ENCODE measurements around the gene EPB41.
"Not testable (repeated sequence)": the region's sequence is repeated elsewhere in the genome, so short reads cannot be mapped to it uniquely, and the experiment has no call there.

The EPB41 gene

GRCh38 chr1:28914228-28915030 is at the start of gene EPB41:
EPB41 (plus strand) TSS chr1:28914569; CDS start chr1:28987438, 72,869 bp downstream.
- H3K4me3 ChIP-seq (ENCODE audit: low read depth, low read length): peak within 1 kb of the TSS; percentile 61
- peak; percentile 56 for DNase-seq (ENCODE audit: low read depth)

GRCh38 chr1:28864695-28865094 is 49.7 kb upstream of the EPB41 start:
- no peak for DNase-seq (ENCODE audit: low read depth)
- no peak overlapping the region for H3K4me3 ChIP-seq (ENCODE audit: low read depth, low read length)

- DNase-seq (ENCODE audit: low read depth): no peak
These were observed 48.2 kb upstream of the EPB41 start for GRCh38 chr1:28865997-28866650.

GRCh38 chr1:28867850-28868249 is 46.5 kb upstream of the EPB41 start:
- no peak overlapping the region for H3K4me3 ChIP-seq (ENCODE audit: low read depth, low read length)
- DNase-seq (ENCODE audit: low read depth): no peak

More at GRCh38 chr1:28865997-28866650, 48.2 kb upstream of the EPB41 start:
- no peak overlapping the region for H3K4me3 ChIP-seq (ENCODE audit: low read depth, low read length)

- no peak overlapping the region for H3K4me3 ChIP-seq (ENCODE audit: low read depth, low read length)
- DNase-seq (ENCODE audit: low read depth): no peak
These were observed 44.4 kb upstream of the EPB41 start for GRCh38 chr1:28869952-28870351.

- DNase-seq (ENCODE audit: low read depth): no peak
- H3K4me3 ChIP-seq (ENCODE audit: low read depth, low read length): no peak overlapping the region
These were observed 42.6 kb upstream of the EPB41 start for GRCh38 chr1:28871631-28872401.

GRCh38 chr1:28875134-28875533 is 39.2 kb upstream of the EPB41 start:
- not testable (repeated sequence) for DNase-seq (ENCODE audit: low read depth)

GRCh38 chr1:28877132-28877781 is 37.1 kb upstream of the EPB41 start:
- no peak for DNase-seq (ENCODE audit: low read depth)
- no peak overlapping the region for H3K4me3 ChIP-seq (ENCODE audit: low read depth, low read length)

More at GRCh38 chr1:28875134-28875533, 39.2 kb upstream of the EPB41 start:
- not testable (repeated sequence) for H3K4me3 ChIP-seq (ENCODE audit: low read depth, low read length)

GRCh38 chr1:28878796-28879195 is 35.6 kb upstream of the EPB41 start:
- no peak for DNase-seq (ENCODE audit: low read depth)
- H3K4me3 ChIP-seq (ENCODE audit: low read depth, low read length): no peak overlapping the region

- peak; percentile 25 for DNase-seq (ENCODE audit: low read depth)
- H3K4me3 ChIP-seq (ENCODE audit: low read depth, low read length): no peak overlapping the region
These were observed 32.2 kb upstream of the EPB41 start for GRCh38 chr1:28882009-28882628.

- DNase-seq (ENCODE audit: low read depth): no peak
- H3K4me3 ChIP-seq (ENCODE audit: low read depth, low read length): no peak overlapping the region
These were observed 31.1 kb upstream of the EPB41 start for GRCh38 chr1:28883242-28883616.

GRCh38 chr1:28885472-28885877 is 28.9 kb upstream of the EPB41 start:
- no peak overlapping the region for H3K4me3 ChIP-seq (ENCODE audit: low read depth, low read length)
- no peak for DNase-seq (ENCODE audit: low read depth)

GRCh38 chr1:28885977-28886730 is 28.2 kb upstream of the EPB41 start:
- DNase-seq (ENCODE audit: low read depth): no peak
- H3K4me3 ChIP-seq (ENCODE audit: low read depth, low read length): no peak overlapping the region

GRCh38 chr1:28886731-28887418 is 27.5 kb upstream of the EPB41 start:
- H3K4me3 ChIP-seq (ENCODE audit: low read depth, low read length): peak overlapping the region; percentile 64
- DNase-seq (ENCODE audit: low read depth): no peak

GRCh38 chr1:28887419-28887834 is 26.9 kb upstream of the EPB41 start:
- H3K4me3 ChIP-seq (ENCODE audit: low read depth, low read length): peak overlapping the region; percentile 64
- DNase-seq (ENCODE audit: low read depth): no peak

GRCh38 chr1:28887835-28888682 is 26.3 kb upstream of the EPB41 start:
- no peak for DNase-seq (ENCODE audit: low read depth)
- H3K4me3 ChIP-seq (ENCODE audit: low read depth, low read length): peak overlapping the region; percentile 64

- DNase-seq (ENCODE audit: low read depth): no peak
These were observed 25.5 kb upstream of the EPB41 start for GRCh38 chr1:28888915-28889314.

More at GRCh38 chr1:28888915-28889314, 25.5 kb upstream of the EPB41 start:
- no peak overlapping the region for H3K4me3 ChIP-seq (ENCODE audit: low read depth, low read length)

Data from skeletal muscle cell (primary cell).